ENCODE measurements around the gene CXCL8.
A peak's percentile ranks its signal among the peaks of the same experiment; 100 is the strongest.

Gene CXCL8

GRCh38 chr4:73721435-73721834, 18.9 kb upstream of the CXCL8 start:
- no peak for DNase-seq

GRCh38 chr4:73721909-73722308, 18.5 kb upstream of the CXCL8 start:
- DNase-seq, result no peak

- DNase-seq, result no peak
Observed at GRCh38 chr4:73723023-73723422, 17.3 kb upstream of the CXCL8 start.

- DNase-seq, result no peak
Observed at GRCh38 chr4:73723928-73724327, 16.4 kb upstream of the CXCL8 start.

GRCh38 chr4:73725510-73725909, 14.9 kb upstream of the CXCL8 start:
- DNase-seq, result no peak

- no peak for DNase-seq
Observed at GRCh38 chr4:73725985-73726384, 14.4 kb upstream of the CXCL8 start.

GRCh38 chr4:73727685-73728084, 12.7 kb upstream of the CXCL8 start:
- DNase-seq, result no peak

- no peak for DNase-seq
Observed at GRCh38 chr4:73728091-73728741, 12.2 kb upstream of the CXCL8 start.

- peak; percentile 3 for DNase-seq
Observed at GRCh38 chr4:73729534-73730165, 10.7 kb upstream of the CXCL8 start.

- DNase-seq, result no peak
Observed at GRCh38 chr4:73730292-73730691, 10.1 kb upstream of the CXCL8 start.

GRCh38 chr4:73730867-73731266, 9.5 kb upstream of the CXCL8 start:
- no peak for DNase-seq

- no peak for DNase-seq
Observed at GRCh38 chr4:73731968-73732610, 8.3 kb upstream of the CXCL8 start.

- no peak for DNase-seq
Observed at GRCh38 chr4:73732759-73733431, 7.5 kb upstream of the CXCL8 start.

GRCh38 chr4:73734530-73735001, 5.8 kb upstream of the CXCL8 start:
- no peak for DNase-seq

- no peak for DNase-seq
Observed at GRCh38 chr4:73735231-73735630, 5.1 kb upstream of the CXCL8 start.

GRCh38 chr4:73741031-73741749, 821 bp downstream of the CXCL8 start:
- no peak for DNase-seq

- DNase-seq, result no peak
Observed at GRCh38 chr4:73741750-73742489, 1.6 kb downstream of the CXCL8 start.

- no peak for DNase-seq
Observed at GRCh38 chr4:73742490-73743160, 2.3 kb downstream of the CXCL8 start.

- DNase-seq, result no peak
Observed at GRCh38 chr4:73743281-73743680, 2.9 kb downstream of the CXCL8 start.

GRCh38 chr4:73743795-73744194, 3.4 kb downstream of the CXCL8 start:
- DNase-seq, result no peak

GRCh38 chr4:73744203-73744602, 3.8 kb downstream of the CXCL8 start:
- DNase-seq, result no peak

- DNase-seq, result no peak
Observed at GRCh38 chr4:73750730-73751129, 10.4 kb downstream of the CXCL8 start.
